OCI-LY1 (cell line): ENCODE data around the gene VIPR2.

Experiments used
- H2AFZ ChIP-seq: fragments of 200-600 bp; sonication (generic), shearing (Covaris generic); 2 replicates; pipeline ENCODE4 v1.6.0; 2014; ENCODE audit warnings: antibody characterized with exemption, mild to moderate bottlenecking, low read length
- H3F3A ChIP-seq: fragments of 200-600 bp; sonication (generic), shearing (Covaris generic); 2 replicates; pipeline ENCODE4 v1.6.0; 2014; ENCODE audit warnings: mild to moderate bottlenecking, antibody characterized with exemption, low read length, moderate library complexity; ENCODE audit not compliant: insufficient read depth
- H3K27ac ChIP-seq: fragments of 200-600 bp; sonication (generic); 2 replicates; pipeline ENCODE4 v1.5.1; 2014; ENCODE audit warnings: low read length, mixed run types, mild to moderate bottlenecking, low read depth; ENCODE audit not compliant: poor library complexity, severe bottlenecking
- H3K27me3 ChIP-seq: fragments of 200-600 bp; sonication (generic); 2 replicates; pipeline ENCODE4 v1.6.0; 2014; ENCODE audit warnings: antibody characterized with exemption, mild to moderate bottlenecking, low read length, moderate library complexity; ENCODE audit not compliant: insufficient read depth
- H3K36me3 ChIP-seq: fragments of 200-600 bp; sonication (generic); 2 replicates; pipeline ENCODE4 v1.6.1; 2014; ENCODE audit warnings: mild to moderate bottlenecking, antibody characterized with exemption, low read length, moderate library complexity, mixed read lengths; ENCODE audit not compliant: insufficient read depth
- H3K4me1 ChIP-seq: fragments of 200-600 bp; sonication (generic); 2 replicates; pipeline ENCODE4 v1.5.1; 2014; ENCODE audit warnings: mild to moderate bottlenecking, low read length, moderate library complexity; ENCODE audit not compliant: insufficient read depth, severe bottlenecking
- H3K4me2 ChIP-seq: fragments of 200-600 bp; sonication (generic), shearing (Covaris generic); 2 replicates; pipeline ENCODE4 v1.6.1; 2014; ENCODE audit warnings: low read length
- H3K4me3 ChIP-seq: fragments of 200-600 bp; sonication (generic); 2 replicates; pipeline ENCODE4 v1.5.1; 2014; ENCODE audit warnings: low read length, low read depth, mild to moderate bottlenecking, mixed read lengths; ENCODE audit not compliant: poor library complexity, severe bottlenecking
- H3K79me2 ChIP-seq: fragments of 200-600 bp; shearing (Covaris generic); 2 replicates; pipeline ENCODE4 v1.6.1; 2016; ENCODE audit warnings: mixed run types, low read length, mixed read lengths; ENCODE audit not compliant: insufficient read depth
- H3K9ac ChIP-seq: fragments of 200-600 bp; sonication (generic), shearing (Covaris generic); 2 replicates; pipeline ENCODE4 v1.6.1; 2014; ENCODE audit warnings: mild to moderate bottlenecking, low read length, mixed read lengths
- H3K9me2 ChIP-seq: fragments of 200-600 bp; sonication (generic), shearing (Covaris generic); 2 replicates; pipeline ENCODE4 v1.6.1; 2014; ENCODE audit warnings: low read depth, mild to moderate bottlenecking, low read length, mixed read lengths
- H3K9me3 ChIP-seq: fragments of 200-600 bp; shearing (Covaris generic); 2 replicates; pipeline ENCODE4 v1.6.1; 2014; ENCODE audit warnings: low read length, mixed read lengths
- H4K20me1 ChIP-seq: fragments of 200-600 bp; sonication (generic), shearing (Covaris generic); 2 replicates; pipeline ENCODE4 v1.6.0; 2016; ENCODE audit warnings: mild to moderate bottlenecking, low read length; ENCODE audit not compliant: insufficient read depth
- EZH2 ChIP-seq: fragments of 200-600 bp; sonication (generic), shearing (Covaris generic); IDR thresholded peaks from 2 replicates; pipeline ENCODE4 v1.8.0; 2017; ENCODE audit warnings: borderline replicate concordance, mixed run types, mild to moderate bottlenecking, antibody characterized with exemption, low read length, moderate library complexity, mixed read lengths
- TF ChIP-seq, protein P1 (sequence below): fragments of 200-600 bp; sonication (generic), shearing (Covaris generic); IDR thresholded peaks from 2 replicates; pipeline ENCODE4 v1.5.1; 2017; ENCODE audit warnings: mild to moderate bottlenecking, antibody characterized with exemption, low read length, moderate library complexity, mixed read lengths

Gene VIPR2

DNA sequence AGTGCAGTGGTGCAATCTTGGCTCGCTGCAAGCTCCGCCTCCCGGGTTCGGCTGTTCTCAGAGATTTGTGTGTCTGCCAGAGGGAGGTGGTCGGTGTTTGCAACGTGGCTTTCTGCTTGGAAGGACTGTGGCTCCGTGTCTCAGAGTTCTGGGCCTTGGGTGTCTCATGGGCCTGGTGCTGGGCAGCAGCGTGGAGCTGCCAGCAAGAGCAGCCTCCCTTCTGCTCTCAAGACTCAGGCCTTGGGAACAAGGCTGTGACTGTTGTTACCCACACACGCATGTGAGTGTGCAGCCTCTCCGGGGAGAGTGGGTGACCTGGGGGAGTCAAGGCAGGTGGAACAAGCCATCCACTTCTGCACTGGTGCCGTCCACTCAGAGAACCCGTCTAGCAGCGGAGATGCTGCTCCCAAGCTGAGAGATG lies 52.0 kb downstream of the VIPR2 start:
- Histone ChIP-seq H3K79me2 (no peaks in the 10 kb centered on the region), H4K20me1 (no peaks in the 10 kb centered on the region), H3F3A (no peaks in the 10 kb centered on the region), H3K36me3 (no peaks in the 10 kb centered on the region), H3K4me2 (no peak overlapping the region), H3K4me3 (no peak overlapping the region), H2AFZ (no peak overlapping the region), H3K9ac (no peak overlapping the region), H3K27me3 (peaks cover 7% of the 10 kb centered on the region; the same call in 1 of the 2 replicates), H3K9me2 (no peaks in the 10 kb centered on the region), H3K4me1 (no peaks in the 10 kb centered on the region), H3K9me3 (no peaks in the 10 kb centered on the region), H3K27ac (no peak overlapping the region)
- TF ChIP-seq EZH2 = no peak
- TF ChIP-seq, protein P1, sequence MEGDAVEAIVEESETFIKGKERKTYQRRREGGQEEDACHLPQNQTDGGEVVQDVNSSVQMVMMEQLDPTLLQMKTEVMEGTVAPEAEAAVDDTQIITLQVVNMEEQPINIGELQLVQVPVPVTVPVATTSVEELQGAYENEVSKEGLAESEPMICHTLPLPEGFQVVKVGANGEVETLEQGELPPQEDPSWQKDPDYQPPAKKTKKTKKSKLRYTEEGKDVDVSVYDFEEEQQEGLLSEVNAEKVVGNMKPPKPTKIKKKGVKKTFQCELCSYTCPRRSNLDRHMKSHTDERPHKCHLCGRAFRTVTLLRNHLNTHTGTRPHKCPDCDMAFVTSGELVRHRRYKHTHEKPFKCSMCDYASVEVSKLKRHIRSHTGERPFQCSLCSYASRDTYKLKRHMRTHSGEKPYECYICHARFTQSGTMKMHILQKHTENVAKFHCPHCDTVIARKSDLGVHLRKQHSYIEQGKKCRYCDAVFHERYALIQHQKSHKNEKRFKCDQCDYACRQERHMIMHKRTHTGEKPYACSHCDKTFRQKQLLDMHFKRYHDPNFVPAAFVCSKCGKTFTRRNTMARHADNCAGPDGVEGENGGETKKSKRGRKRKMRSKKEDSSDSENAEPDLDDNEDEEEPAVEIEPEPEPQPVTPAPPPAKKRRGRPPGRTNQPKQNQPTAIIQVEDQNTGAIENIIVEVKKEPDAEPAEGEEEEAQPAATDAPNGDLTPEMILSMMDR = no peak

DNA sequence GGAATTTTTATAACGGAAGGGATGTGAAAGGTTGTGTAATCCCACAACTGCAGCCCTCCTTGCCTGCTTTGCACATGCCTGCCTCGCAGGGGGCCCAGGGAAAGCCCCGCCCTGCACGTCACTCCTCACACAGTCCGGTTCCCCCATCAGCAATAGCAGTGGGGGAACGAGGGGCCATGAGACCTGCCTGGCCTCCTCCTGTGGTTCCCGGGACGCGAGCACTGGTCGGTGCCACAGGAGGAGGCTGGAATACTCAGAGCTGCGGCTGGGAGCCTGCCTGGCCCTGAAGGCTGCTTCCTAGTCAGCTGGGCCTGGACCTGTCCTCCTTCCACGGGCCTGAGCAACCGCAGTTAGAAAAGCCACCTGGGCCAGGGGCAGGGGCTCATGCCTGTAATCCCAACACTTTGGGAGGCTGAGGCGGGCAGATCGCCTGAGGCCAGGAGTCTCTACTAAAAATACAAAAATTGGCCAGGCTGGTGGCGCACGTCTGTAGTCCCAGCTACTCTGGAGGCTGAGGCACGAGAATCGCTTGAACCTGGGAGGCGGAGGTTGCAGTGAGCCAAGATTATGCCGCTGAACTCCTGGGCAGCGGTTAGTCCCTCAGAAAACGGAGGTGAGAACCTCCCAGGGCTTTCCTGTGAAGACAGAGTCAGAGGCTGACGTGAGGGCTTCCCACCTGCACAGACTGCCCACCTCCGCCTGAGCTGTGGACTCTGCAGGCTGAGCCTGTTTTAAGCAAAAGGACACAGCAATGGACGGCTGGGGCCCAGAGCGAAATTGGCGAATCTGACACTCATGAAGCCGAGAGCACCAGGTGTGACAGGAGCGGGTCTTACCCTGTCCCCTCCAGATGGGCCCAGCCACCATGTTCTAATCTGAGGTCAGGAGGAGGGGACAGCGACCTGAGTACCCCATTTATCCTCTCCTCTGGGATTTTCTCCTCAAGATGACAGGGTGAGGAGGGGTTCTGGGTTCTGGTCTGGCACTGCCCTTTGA lies 52.9 kb downstream of the VIPR2 start:
- Histone ChIP-seq H3K79me2 (no peaks in the 10 kb centered on the region), H3K27ac (no peak overlapping the region), H3K4me2 (no peak overlapping the region), H3K4me3 (no peak overlapping the region), H3F3A (no peaks in the 10 kb centered on the region), H3K9ac (no peak overlapping the region), H3K9me2 (no peaks in the 10 kb centered on the region), H3K4me1 (no peaks in the 10 kb centered on the region), H3K36me3 (no peaks in the 10 kb centered on the region), H4K20me1 (no peaks in the 10 kb centered on the region), H3K27me3 (peaks cover 7% of the 10 kb centered on the region; the same call in 1 of the 2 replicates), H3K9me3 (no peaks in the 10 kb centered on the region), H2AFZ (no peak overlapping the region)
- TF ChIP-seq, protein P1 = no peak
- TF ChIP-seq EZH2 = no peak

DNA sequence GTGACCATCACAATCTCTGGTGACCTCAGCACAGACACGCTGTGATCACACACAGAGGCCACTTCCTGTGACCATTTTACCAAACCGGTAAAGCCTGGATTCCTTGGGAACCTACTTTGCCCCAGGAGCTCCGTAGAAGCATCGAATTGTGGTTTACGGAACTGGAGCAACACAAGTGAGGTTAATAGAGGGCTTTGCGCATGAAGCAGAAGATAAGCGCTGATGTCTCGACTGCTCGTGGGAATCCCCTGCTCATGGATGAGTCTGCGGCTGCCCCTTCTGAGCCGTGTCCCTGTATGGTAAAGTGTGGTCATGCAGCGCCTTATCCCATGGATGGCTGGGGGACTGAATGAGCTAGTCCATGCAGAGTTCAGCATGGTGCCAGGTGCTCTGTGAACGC lies 53.6 kb downstream of the VIPR2 start:
- H3K4me2 ChIP-seq = no peak overlapping the region
- H3K27ac ChIP-seq = no peak overlapping the region
- H3F3A ChIP-seq = no peaks in the 10 kb centered on the region
- no peak overlapping the region for H2AFZ ChIP-seq
- H3K4me1 ChIP-seq = no peaks in the 10 kb centered on the region
- no peaks in the 10 kb centered on the region for H3K9me3 ChIP-seq
- no peak for TF ChIP-seq EZH2
- TF ChIP-seq, protein P1 = no peak
- no peaks in the 10 kb centered on the region for H3K36me3 ChIP-seq
- H3K9ac ChIP-seq = no peak overlapping the region
- H4K20me1 ChIP-seq = no peaks in the 10 kb centered on the region
- no peak overlapping the region for H3K4me3 ChIP-seq
- H3K9me2 ChIP-seq = no peaks in the 10 kb centered on the region
- no peaks in the 10 kb centered on the region for H3K79me2 ChIP-seq
- peaks cover 7% of the 10 kb centered on the region; the same call in 1 of the 2 replicates for H3K27me3 ChIP-seq
